ENCODE measurements around the gene EXD2. TPM values are rescaled to one million over a fixed set of nuclear protein-coding genes. Genes with fewer than 3 reads are reported as not detected.

EXD2 gene
- 12.1 to 14.5 TPM (median 13.6 TPM) in 5 replicates for total RNA-seq (2022; extraction: Qiagen RNA extraction)

GRCh38 chr14:69191340-69192111, at the start of gene EXD2:
Gene EXD2, plus strand, starts transcription at chr14:69191498. Its CDS starts 17,973 bp downstream, at chr14:69209471.

GRCh38 chr14:69152902-69153151, 38.5 kb upstream of the EXD2 start, which contains the start of gene DCAF5:
Gene DCAF5, minus strand, starts transcription at chr14:69153119. Its CDS starts 141 bp downstream, at chr14:69152978.

GRCh38 chr14:69259527-69260189, 68.4 kb downstream of the EXD2 start, which contains the start of gene GALNT16:
Gene GALNT16, plus strand, starts transcription at chr14:69260158. Its CDS starts 133 bp downstream, at chr14:69260291.

Other genes with a start within 250 kb of the EXD2 start
- gene ACTN1, start 212.2 kb upstream of the EXD2 start, total RNA-seq (2022; extraction: Qiagen RNA extraction), result 159 to 236 TPM (median 220 TPM) in 5 replicates
- 14.3 to 21.2 TPM (median 18.6 TPM) in 5 replicates for gene DCAF5, start 38.4 kb upstream of the EXD2 start, total RNA-seq (2022; extraction: Qiagen RNA extraction)
- gene GALNT16, start 68.7 kb downstream of the EXD2 start, total RNA-seq (2022; extraction: Qiagen RNA extraction), result 2.4 to 3.3 TPM (median 3.1 TPM) in 5 replicates
- gene ERH, start 206.8 kb downstream of the EXD2 start, total RNA-seq (2022; extraction: Qiagen RNA extraction), result 262 to 397 TPM (median 296 TPM) in 5 replicates
- gene SLC39A9, start 207.2 kb downstream of the EXD2 start, total RNA-seq (2022; extraction: Qiagen RNA extraction), result 38.1 to 50.7 TPM (median 46.7 TPM) in 5 replicates